GM18520 (cell line): Measurements from ENCODE around the gene MLN.

Experiments used
- ATAC-seq: cut with Tn5 transposase; IDR thresholded peaks from one replicate; pipeline ENCODE4 v1.9.1; 2021; ENCODE audit not compliant: unreplicated experiment

The MLN gene

DNA sequence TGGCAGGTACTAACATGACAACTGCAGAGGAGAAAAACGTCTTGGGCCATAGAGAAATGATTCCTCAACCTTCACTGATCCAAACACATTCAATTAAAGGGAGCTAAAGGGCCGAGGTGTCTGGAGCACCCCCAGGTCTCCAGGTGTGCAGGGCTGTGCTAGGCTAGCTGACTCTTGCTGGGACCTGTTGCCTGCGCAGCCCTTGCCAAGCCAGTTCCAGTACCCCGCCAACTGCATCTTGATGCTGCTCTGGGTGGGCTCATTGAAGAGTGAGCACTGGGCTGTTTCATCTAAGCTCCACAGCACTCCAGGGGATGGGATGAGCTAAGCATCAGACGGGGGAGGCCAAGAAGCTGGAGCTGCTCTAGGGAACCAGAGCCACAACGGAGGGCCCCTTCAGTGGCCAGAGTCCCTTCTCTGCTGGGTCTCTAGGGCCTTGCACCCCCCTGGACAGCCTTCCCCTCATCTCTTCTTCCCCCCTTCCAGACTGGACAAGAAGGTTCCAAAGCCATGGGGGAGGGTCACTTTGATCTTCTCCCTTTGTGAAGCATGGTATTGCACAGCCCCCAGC, 30.8 kb downstream of the MLN start:
- ATAC-seq, result no peak

- no peak for ATAC-seq
Observed at GRCh38 chr6:33772082-33772830, 31.5 kb downstream of the MLN start.

DNA sequence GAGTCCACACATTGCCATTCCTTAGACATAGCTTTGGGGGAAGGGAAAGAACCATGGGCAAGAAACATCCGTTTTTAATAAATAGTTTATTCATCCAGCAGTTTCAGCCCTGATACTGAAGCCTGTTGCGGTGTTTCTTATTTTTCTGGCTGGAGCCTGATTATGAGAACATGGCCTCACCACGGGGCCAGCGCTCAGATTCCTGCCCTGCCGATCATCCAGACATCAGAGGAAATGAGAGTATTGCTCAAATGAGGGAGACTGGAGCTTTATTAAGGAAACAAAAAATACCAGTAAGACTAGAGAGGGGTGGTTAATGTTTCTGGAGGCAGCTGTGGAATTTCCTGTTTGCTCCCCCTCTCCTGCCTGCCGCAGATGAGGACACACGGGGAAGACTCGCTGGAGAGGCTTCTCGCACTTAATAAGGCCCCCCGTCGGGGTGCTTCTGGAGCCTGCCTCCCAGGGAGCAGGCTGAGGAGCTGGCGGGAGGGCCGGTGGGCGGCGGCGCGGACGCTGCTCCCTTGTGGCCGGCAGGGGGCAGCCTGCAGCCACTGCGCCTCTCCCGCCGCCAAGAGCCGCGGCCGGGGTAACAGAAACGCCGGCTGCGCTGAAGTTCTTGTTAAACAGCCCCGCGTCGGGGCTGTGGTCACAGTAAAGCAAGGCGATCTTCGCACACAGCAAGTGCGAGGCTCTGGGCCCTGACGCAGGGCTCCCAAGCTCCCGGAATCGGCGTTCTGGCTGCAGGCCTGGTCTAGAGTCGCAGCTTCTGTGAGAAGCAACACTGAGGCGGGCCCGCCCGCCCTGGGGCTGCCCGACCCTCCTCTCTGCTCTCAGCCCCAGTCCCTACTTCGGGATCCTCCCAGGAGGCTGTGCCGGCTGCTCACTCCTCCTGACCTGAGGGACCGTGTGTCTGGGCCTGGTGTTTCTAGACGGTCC, 32.4 kb downstream of the MLN start:
- no peak for ATAC-seq

GRCh38 chr6:33770833-33771145, 33.0 kb downstream of the MLN start:
- ATAC-seq, result no peak

GRCh38 chr6:33770124-33770832, 33.5 kb downstream of the MLN start:
- ATAC-seq, result no peak

- no peak for ATAC-seq
Observed at GRCh38 chr6:33769248-33769821, 34.5 kb downstream of the MLN start.

- no peak for ATAC-seq
Observed at GRCh38 chr6:33768644-33769120, 35.1 kb downstream of the MLN start.

DNA sequence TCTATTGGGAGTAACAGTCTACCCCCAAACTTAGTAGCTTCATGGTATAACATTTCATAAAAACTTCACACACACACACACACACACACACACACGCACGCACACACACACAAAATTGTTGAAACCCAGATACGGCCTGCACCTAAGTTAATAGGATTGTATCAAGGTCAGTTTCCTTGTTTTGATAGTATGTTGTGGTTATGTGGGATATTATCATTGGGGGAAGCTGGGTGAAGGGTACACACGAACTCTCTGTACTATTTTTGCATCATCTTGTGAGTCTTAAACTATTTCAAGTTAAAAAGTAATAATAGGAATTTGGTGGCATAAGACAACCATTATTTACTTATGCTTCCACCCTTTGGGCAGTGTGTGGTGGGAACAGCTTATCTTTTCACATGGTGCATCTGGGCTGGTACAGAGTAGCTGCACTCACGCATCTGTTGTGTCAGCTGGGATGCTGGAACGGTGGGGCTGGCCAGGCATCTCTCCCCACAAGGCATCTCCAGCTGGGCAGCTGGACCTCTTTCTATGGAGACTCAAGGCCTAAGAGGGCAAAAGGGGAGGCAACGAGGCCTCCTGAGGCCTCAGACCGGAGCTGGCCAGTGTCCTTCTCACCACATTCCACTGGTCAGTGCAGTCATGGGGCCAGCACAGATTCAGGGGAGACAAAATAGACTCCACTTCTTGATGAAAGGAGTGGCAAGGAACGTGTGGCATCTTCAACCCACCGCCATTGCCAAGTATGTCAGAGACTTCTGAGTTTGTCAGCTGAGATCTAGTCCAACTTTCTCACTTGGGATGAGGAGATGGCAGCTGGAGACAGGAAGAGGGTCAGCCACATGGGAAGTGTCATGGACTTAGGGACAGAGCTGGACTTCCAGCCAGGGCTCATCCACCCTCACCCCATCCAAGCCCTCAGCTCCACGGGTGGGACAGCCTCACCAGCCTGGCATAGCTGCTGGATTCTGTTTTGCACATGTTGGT, 36.6 kb downstream of the MLN start:
- ATAC-seq, result no peak

DNA sequence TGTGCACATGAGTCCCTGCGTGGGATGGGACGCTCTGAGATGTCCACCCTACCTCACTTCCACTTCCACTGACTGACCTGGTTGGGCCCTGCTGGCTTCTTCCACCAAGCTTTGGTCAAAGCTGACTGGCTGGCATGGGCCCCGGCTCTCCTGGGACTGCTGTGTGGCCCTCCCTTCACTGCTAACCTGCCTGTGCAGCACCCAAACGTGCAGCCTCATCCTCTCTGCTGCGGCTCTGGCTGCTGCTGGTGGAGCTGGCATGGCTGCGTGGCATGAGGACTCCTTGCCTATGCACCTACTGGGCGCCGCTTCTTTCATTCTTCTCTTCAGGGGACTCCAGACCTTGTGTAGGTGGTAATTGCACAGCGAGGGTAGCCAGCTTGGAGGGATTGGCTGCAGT, 38.4 kb downstream of the MLN start:
- no peak for ATAC-seq

DNA sequence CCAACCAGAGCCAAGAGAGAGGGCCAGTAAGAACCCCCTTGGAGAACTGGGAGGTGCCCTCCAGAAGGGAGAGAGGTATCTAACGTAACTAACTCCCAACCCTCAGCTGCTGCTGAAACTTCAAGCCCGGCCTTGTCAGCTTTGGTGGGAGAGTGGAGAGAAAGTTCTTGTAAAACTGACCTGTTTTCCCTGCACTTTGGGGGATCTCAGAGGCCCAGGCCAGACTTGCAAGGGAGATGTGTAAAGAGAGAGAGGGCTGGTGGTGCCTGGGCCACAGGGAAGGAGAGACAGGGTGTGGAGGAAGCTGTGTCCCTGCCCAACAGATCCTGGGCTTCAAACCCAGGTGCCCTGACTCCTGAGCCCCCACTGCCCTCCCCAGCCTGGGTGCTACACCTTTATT, 39.8 kb downstream of the MLN start:
- ATAC-seq, result no peak

DNA sequence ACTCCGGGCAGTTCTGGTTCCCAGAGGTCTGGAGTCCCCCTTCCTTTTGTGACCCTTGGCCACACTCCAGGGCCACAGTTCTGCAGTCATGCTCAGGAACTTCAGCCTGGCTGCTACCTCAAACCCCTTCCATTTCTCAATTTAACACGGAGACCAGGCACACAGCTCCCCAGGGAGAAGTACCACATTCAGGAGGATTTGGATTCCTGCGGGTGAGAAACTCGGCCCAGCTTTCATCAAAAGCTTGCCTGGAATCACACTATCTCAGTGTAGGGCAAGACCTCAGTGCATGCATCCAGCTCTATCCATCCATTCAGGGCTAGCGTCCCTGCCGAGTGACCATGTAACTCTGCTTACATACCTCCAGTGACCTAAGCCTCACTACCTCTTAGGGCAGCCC, 40.3 kb downstream of the MLN start:
- no peak for ATAC-seq

DNA sequence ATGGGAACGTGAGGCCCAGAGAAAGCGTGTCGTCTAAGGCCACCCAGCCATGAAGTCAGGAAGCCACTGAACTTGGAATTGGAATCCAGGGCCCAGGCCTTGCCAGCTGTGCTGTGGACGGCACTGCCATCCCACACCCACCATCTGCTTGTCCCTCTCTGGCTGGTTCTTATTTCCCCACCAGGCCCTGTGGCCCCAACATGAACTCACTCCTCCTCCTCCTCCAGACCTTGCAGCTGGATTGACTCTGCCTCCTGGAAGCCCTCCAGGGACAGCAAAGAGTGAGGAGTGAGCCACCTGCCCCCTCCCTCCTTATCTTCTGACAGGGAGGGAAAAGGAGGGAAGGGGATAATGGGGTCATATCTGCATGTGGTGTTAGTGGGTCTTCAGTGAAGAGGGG, 41.1 kb downstream of the MLN start:
- no peak for ATAC-seq

DNA sequence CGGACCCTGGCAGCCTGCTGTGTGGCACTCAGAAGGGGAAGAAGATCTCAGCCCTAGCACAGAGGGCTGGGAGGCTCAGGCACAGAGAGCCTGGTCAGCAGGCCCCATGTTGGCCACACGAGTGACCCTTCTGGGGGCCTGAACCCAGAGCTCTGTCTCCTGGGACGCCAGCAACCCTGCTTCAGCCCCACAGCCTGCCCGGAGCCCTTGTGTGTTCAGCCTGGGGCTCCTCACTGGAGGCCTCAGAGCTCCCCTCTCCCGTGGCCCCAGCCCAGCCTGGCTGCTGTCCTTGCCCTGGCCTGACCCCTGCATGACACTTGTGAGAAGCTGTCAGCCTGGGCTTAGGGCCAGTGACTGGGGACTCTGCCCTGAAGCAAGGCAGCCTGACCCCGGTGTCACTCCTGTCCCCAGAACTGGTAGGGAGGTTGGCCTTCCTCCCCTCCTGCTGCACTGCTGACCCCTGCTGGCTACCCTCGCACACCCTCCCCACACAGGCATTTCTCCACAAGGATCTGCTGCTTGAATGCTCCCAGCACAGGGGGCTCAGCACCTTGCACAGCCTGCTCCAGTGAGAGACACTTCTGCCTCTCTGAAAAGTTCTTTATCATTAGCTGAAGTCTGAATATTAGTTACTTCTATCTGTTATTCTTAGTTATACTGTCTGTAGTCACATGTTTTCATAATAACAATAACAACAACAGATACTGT, 41.7 kb downstream of the MLN start:
- ATAC-seq, result no peak

DNA sequence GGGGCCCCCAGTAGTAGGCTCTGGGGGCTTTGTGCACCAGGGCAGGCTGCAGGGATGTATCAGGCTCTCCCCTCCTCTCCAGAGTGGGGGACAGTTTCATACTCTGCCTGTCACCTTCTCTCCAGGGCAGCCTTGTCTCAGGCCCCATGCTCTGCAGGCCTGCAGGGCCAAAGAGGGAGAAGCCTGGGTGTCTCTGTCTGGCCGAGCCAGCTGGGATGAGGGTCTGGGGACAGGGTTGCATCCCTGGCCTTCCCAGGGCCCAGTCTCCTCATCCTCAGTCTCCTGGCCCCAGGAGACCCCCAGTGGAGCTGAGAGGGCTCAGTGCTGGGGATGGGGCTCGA, 42.3 kb downstream of the MLN start:
- ATAC-seq, result no peak

- ATAC-seq, result no peak
Observed at GRCh38 chr6:33759887-33760629, 43.7 kb downstream of the MLN start.

GRCh38 chr6:33758815-33759216, 45.0 kb downstream of the MLN start:
- ATAC-seq, result no peak

- no peak for ATAC-seq
Observed at GRCh38 chr6:33757906-33758305, 45.9 kb downstream of the MLN start.

DNA sequence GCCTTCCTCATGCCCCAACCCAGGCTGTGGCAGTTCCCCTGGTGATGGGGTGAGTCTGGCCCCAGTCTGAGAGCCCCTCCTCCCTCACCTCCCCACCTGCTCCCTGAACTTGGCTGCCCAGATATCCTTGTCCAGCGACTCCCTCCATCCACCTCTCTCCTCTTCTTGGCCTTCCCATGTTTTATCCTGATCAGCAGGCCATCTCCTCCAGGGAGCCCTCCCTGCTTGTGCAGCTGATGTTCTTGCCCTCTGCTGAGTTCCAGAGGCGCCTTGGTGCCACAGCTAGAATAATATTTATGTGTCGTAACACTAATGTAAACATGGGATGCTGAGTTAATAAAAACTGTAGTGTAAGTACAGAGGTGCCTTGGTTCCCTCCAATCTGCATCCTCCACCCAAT, 46.7 kb downstream of the MLN start:
- ATAC-seq, result no peak
